NCI-H146 treated with DMSO at 0.1 percent for 48 hours (cell line): ENCODE results near the gene CSNK1D.

Experiments used
- DNase-seq: peaks from one replicate; lab custom pipeline; 2025; ENCODE audit not compliant: unreplicated experiment; lab: John Stamatoyannopoulos, UW

Gene CSNK1D

DNA sequence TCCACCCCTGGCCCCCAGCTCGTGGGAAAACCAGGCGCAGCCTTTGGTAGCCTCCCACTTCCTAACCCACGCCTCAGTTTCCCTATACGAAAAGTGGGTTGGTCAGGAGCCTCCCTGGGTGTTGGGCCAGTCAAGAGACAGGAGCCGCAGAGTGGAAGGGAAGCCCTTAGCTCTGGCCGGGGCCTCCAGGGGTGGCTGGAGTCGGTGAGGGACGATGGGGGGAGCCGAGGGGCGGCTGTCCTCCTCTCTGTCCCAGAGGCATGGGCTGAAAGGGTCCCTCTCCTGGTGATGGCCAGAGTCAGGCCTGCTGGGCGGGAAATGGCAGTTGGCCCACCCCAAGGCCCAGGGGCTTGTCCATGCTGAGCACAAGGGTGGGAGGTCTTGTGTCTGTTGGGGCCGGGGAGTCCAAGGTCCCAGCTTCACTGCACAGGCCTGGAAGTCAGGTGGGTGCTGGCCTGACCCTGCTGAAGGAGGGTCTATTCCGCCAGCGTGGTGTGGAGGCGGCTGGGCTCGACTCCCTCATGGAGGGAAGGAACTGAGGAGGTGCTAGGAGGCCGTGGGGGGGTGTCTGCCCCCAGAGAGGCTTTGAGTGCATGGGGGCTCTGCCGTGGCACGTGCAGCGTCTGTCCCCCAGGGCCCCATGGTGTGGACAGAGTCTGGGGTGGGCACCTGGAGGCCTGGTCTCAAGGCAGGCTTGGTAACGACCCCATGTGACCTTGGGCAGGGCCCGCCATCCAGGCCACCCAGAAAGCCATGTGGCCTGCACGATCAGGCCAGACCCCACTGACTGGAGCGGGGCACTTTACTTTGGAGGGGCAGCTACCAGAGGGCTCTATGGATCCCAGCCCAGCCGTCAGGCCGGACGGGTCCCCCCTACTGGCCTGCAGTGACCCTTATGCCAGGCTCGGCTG, 43.5 kb downstream of the CSNK1D start:
- no peak for DNase-seq

- peak; percentile 12 for DNase-seq
Measured at GRCh38 chr17:82228842-82229697, 44.4 kb downstream of the CSNK1D start, which contains the start of gene SLC16A3. Gene SLC16A3, plus strand, starts transcription at chr17:82229042. Its CDS starts 6,967 bp downstream, at chr17:82236009.

DNA sequence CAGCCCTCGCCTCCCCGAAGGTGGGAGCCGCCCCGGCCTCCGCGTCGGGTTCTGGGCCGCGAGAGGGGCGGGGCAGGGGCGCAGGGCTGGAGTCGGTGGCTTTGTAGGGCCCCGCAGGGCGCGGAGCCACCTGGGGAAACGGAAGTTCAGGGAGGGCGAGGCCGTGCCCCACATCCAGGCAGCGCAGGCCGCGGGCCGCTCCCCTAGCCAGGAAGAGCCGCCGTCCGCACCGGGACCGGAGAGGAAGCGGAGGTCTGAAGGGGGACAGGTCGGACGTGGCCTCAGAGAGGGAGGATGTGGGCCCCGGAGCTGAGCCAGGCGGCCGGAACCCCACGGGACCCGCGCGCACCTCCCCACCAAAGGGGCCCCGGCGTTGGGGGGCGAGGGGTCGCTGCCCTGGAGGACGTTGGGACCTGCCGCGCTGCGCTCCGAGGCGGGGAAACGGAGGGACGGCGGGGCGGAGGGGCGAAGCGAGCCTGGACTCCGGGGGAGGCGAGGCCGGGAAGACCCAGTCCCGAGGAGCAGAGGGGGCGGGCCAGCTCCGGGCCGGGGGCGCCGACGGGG, 45.1 kb downstream of the CSNK1D start:
- DNase-seq = no peak

GRCh38 chr17:82227629-82228277, 45.7 kb downstream of the CSNK1D start:
- DNase-seq = no peak

GRCh38 chr17:82226809-82227628, 46.5 kb downstream of the CSNK1D start:
- DNase-seq = no peak

DNA sequence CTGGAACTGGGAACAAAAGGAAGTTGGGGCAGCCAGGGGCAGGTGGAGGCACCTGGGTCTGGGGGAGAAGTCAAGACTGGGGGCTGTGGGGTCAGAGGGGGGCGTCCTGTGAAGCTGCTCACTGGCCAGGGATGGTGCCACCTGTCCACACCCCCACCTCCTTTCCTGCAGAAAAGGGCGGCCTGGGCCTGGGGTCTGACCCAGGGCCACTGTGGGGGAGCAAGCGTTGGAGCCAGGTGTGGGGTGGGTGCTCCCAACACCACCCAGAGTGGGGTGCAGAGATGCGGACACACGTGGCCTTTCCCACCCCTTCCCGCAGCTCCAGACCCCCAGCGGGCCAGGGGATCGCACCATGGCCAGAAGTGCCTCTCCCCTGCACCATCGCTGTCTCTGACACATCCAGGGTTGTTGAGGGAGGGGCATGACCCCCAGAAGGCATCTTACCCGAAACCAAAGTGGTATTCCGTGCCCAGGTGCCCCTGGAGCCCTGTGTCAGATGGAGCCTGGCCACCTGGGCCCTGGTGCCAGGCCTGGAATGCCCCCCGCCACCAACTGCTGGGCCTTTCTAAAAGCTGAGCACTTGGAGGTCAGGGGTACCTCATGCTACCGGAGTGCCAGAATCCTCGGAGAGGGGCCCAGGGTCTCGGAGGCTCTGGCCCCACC, 47.2 kb downstream of the CSNK1D start:
- DNase-seq = no peak

DNA sequence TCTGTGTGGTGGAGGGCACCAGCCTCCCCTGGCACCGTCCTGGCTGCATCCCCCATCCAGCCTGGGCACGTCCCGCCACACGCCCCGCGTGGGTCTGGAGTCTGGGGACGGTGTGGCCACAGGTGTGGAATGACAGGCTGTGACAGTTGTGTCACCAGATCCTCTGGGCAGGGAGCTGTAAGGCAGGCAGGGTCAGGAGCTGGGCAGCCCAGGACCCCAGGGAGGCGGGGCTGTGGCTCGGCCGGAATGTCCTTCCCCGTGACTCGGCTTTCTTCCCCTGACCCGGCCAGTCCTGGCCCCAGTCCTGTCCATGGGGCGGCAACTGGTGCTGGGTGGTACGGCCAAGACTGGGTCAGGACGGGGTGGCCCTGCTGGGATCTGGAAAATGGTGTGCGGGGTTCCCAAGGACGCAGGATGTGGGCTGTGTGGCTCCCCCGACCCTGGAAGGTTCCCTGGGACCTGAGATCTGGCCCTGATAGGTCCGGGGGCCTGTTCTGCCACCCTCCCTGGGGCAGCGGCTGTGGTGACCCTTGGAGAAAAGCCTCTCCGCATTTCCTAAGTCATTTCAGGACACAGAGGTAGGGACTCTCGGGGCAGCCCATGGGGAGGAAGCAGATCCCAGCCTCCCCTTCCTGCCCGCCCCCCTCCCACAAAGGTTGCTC, 48.0 kb downstream of the CSNK1D start:
- no peak for DNase-seq

DNA sequence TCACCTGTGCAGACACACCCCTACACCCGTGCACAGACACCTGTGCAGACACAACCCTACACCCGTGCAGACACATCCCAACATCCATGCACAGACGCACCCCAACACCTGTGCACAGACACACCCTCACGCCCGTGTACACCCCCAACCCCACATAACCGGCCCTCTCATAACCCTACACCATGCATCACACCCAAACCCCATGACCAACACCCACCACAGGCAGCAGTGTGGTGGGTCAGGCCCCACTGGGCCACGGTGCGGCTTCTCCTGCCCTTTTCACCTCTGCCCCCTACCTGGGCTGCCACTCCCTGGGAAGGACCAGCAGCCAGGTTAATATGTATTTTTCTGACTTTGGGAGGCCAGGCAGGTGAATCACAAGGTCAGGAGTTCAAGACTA, 48.8 kb downstream of the CSNK1D start:
- DNase-seq = no peak

GRCh38 chr17:82223517-82223916, 50.0 kb downstream of the CSNK1D start:
- DNase-seq = no peak

- no peak for DNase-seq
Measured at GRCh38 chr17:82222816-82223215, 50.7 kb downstream of the CSNK1D start.

GRCh38 chr17:82221341-82221902, 52.1 kb downstream of the CSNK1D start:
- no peak for DNase-seq

DNA sequence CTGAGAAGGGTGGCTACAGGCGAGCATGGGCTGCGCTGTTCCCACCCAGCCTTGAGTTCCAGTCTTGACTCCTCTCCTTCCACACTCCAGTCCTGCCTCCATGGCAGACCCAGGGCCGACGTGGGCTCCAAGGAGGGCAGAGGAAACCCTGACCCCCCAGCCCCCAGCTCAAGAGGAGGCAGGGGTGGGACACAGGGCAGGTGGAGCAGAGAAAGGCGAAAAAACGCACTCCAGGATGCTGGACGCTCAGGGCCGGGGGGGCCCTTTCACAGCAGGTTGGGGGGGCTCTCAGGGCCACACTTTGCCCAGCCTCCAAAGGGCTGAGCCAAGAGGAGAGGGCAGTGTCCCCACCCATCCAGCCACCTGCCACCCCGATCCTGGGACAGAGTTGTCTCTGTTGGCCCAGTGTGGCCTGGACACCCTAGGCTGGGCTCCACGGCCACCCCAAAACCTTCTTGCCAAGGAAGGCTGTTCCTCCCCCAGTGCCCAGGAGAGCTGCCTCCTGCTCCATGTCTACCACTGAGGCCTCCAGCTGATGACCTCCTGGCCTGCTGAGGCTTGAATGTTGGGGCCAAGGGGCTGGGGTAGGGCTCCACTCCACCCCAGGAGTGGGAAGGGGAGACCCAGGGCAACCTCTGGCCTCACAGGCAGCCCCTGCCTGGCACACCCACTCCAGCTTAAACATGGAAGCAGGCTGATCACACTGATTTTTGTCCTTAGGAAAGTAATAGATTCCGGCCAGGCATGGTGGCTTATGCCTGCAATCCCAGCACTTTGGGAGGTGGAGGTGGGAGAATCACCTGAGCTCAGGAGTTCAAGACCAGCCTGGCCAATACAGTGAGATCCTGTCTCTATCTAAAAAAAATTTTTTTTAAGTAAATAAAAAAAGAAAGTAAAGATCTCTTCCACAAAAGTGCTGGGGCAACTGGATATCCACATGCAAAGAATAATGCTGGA, 53.5 kb downstream of the CSNK1D start:
- DNase-seq = no peak

GRCh38 chr17:82219083-82219482, 54.4 kb downstream of the CSNK1D start:
- no peak for DNase-seq

DNA sequence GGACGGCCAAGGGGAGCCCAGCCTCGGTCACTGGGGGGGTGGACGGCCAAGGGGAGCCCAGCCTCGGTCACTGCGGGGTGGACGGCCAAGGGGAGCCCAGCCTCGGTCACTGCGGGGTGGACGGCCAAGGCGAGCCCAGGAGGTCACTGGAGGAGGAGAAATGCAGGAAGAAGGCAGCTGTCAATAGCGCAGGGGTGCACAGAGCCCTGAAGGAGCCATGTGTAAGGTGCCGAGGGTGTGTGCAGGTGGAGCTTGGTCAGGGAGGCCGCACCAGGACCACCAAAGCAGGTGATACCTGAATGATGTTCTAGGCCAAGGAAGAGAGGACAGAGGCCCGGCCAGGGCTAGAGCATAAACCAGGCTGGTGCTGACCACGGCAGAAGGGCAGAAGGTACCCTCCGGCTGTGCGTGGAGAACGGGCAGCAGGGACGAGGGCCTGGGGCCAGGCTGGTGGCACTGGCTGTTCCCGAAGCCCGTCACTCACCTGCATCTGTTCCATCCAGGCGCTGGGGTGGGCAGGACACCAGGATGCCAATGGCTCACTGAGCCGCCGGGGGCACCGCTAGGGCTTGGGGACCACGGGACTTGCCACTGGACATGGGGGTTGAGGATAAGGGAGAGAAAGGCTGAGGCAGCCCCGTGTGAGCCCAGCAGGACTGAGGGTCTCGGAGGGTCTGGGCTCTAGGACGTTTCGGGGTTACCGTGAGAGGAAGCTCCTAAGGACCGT, 55.0 kb downstream of the CSNK1D start:
- DNase-seq = no peak

- no peak for DNase-seq
Measured at GRCh38 chr17:82217530-82218204, 55.8 kb downstream of the CSNK1D start.

DNA sequence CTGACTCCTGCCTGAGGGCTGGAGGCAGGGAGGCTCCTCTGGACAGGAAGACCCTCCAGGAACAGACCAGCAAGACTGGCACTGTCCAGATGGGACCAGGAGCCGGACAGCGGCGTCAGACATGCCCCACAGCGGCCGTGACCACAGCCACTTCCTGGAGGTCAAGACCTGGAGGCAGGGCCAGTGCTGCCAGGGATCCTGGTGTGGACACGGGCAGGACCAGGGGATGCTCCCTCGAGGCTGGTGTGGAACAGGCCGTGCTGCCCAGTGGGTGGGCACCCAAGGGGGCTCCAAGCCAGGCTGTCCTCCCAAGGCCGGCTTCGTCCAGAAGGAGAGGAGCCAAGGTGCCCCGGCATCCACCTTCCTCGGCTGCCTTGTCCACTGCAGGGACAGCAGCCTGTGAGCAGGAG, 56.4 kb downstream of the CSNK1D start:
- DNase-seq = no peak
